Lower leg skin (tissue), 3 donors: Measurements from ENCODE around the gene EXOC7.
"Not testable (repeated sequence)": the region's sequence is repeated elsewhere in the genome, so short reads cannot be mapped to it uniquely, and the experiment has no call there.

Source experiments
- POLR2A ChIP-seq, 2 donors: fragments of 450-650 bp; IDR thresholded peaks; one replicate each; pipeline ENCODE4 v1.6.1; 2016 to 2017; ENCODE audit warnings: antibody characterized with exemption in 2 of 2, mild to moderate bottlenecking in 1 of 2, moderate library complexity in 1 of 2
- TF ChIP-seq, protein P1 (sequence below), 3 donors: fragments of 450-650 bp; IDR thresholded peaks; one replicate each; pipeline ENCODE4 v1.5.1; 2016; ENCODE audit warnings: antibody characterized with exemption in 3 of 3, mild to moderate bottlenecking in 3 of 3, moderate library complexity in 2 of 3

GRCh38 chr17:76058264-76058663 is 45.3 kb downstream of the EXOC7 start:
- TF ChIP-seq POLR2A (IDR thresholded peaks at IDR 0.05) = not testable (repeated sequence)
- TF ChIP-seq, protein P1, sequence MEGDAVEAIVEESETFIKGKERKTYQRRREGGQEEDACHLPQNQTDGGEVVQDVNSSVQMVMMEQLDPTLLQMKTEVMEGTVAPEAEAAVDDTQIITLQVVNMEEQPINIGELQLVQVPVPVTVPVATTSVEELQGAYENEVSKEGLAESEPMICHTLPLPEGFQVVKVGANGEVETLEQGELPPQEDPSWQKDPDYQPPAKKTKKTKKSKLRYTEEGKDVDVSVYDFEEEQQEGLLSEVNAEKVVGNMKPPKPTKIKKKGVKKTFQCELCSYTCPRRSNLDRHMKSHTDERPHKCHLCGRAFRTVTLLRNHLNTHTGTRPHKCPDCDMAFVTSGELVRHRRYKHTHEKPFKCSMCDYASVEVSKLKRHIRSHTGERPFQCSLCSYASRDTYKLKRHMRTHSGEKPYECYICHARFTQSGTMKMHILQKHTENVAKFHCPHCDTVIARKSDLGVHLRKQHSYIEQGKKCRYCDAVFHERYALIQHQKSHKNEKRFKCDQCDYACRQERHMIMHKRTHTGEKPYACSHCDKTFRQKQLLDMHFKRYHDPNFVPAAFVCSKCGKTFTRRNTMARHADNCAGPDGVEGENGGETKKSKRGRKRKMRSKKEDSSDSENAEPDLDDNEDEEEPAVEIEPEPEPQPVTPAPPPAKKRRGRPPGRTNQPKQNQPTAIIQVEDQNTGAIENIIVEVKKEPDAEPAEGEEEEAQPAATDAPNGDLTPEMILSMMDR (IDR thresholded peaks at IDR 0.05) = not testable (repeated sequence)
